K562 (cell line): ENCODE data around the gene LMNB1. TPM values are rescaled to one million over a fixed set of nuclear protein-coding genes. Genes with fewer than 3 reads are reported as not detected.

Source experiments
- KDM1A ChIP-seq, 2 experiments: fragments of 450-650 bp; IDR thresholded peaks; 2 replicates each; pipeline ENCODE4 v1.6.1; 2016; ENCODE audit warnings: mild to moderate bottlenecking in 2 of 2
- MTF1 ChIP-seq: fragments of 250-450 bp; sonication (Bioruptor Pico); IDR thresholded peaks from 2 replicates; pipeline ENCODE4 v1.9.0; 2021; ENCODE audit warnings: moderate library complexity, mild to moderate bottlenecking, inconsistent platforms, borderline replicate concordance
- NR1H2 ChIP-seq: sonication (generic); formaldehyde crosslinking; IDR thresholded peaks from 2 replicates; pipeline ENCODE4 v1.4.0; 2020; ENCODE audit warnings: mild to moderate bottlenecking, missing genetic modification reagents
- RBM14 ChIP-seq: fragments of 200-400 bp; formaldehyde crosslinking; IDR thresholded peaks from 2 replicates; pipeline ENCODE4 v1.6.1; 2018; ENCODE audit warnings: low read depth, mild to moderate bottlenecking, low read length, moderate library complexity, borderline replicate concordance; ENCODE audit not compliant: insufficient read depth
- SAFB ChIP-seq: fragments of 200-400 bp; formaldehyde crosslinking; IDR thresholded peaks from 2 replicates; pipeline ENCODE4 v1.6.1; 2017; ENCODE audit warnings: low read depth, low read length, borderline replicate concordance
- SMAD2 ChIP-seq: fragments of 150-350 bp; IDR thresholded peaks from 2 replicates; pipeline ENCODE4 v1.6.1; 2014; ENCODE audit warnings: low read depth, mild to moderate bottlenecking, low read length
- SOX6 ChIP-seq: fragments of 450-650 bp; IDR thresholded peaks from 2 replicates; pipeline ENCODE4 v1.6.1; 2014; ENCODE audit warnings: mild to moderate bottlenecking
- SREBF1 ChIP-seq: fragments of 150-350 bp; IDR thresholded peaks from 2 replicates; pipeline ENCODE4 v1.6.1; 2014; ENCODE audit warnings: antibody characterized with exemption, low read depth, low read length, borderline replicate concordance
- STAT5A ChIP-seq: IDR thresholded peaks from 2 replicates; pipeline ENCODE4 v1.6.1; 2012; ENCODE audit warnings: low read length, inconsistent platforms, borderline replicate concordance
- TCF7 ChIP-seq: sonication (generic); IDR thresholded peaks from 2 replicates; pipeline ENCODE4 v1.6.1; 2016; ENCODE audit warnings: antibody characterized with exemption, borderline replicate concordance
- ZNF23 ChIP-seq: fragments of 250-450 bp; sonication (Bioruptor Pico); IDR thresholded peaks from 2 replicates; pipeline ENCODE4 v1.4.0; 2020; ENCODE audit warnings: mild to moderate bottlenecking
- ZNF24 ChIP-seq: fragments of 450-650 bp; IDR thresholded peaks from 2 replicates; pipeline ENCODE4 v1.6.1; 2016
- polyA plus RNA-seq, 8 experiments: library from polyadenylated mRNA; depleted of rRNA in 4 of 8; stranded (reverse) in 5 of 8; unstranded in 3 of 8; fragments of >200 nt; fragmentation: Nextera tagmentation in 2 of 8; fragmentation: Illumina TruSeq in 1 of 8; extraction: Ambion mirVana in 2 of 8; extraction: Trizol in 1 of 8; gene quantifications; 2 replicates each; pipeline versions ENCODE4 v1.2.1 to v1.2.3, GENCODE V29; 2011 to 2014; ENCODE audit warnings: inconsistent platforms in 1 of 8, missing spikeins in 1 of 8
- total RNA-seq, 7 experiments: library from RNA; depleted of rRNA in 6 of 7; stranded (reverse); fragments of >200 nt in 6 of 7; fragmentation: Illumina TruSeq in 2 of 7; extraction: Trizol in 2 of 7; gene quantifications; 2 replicates each; pipeline versions ENCODE4 v1.2.1 to v1.2.3, GENCODE V29; 2011 to 2021; ENCODE audit warnings: low replicate concordance in 1 of 7
- TF ChIP-seq, protein P1 (sequence below), 3 experiments: IDR thresholded peaks in 2 of 3; conservative IDR thresholded peaks in 1 of 3; 2 replicates each; pipeline ENCODE4 v1.5.1; 2011 to 2012; ENCODE audit warnings: low read length in 3 of 3, mild to moderate bottlenecking in 3 of 3, control low read depth in 2 of 3, improper control_type of control experiment in 1 of 3, inconsistent platforms in 1 of 3, low read depth in 1 of 3, mixed read lengths in 1 of 3, moderate library complexity in 1 of 3; ENCODE audit not compliant: insufficient read depth in 2 of 3
- TF ChIP-seq, protein P2 (sequence below): sonication (generic); formaldehyde crosslinking; IDR thresholded peaks from 2 replicates; pipeline ENCODE4 v1.8.1; 2023; ENCODE audit warnings: mild to moderate bottlenecking, missing genetic modification reagents
- TF ChIP-seq, protein P3 (sequence below): sonication (generic); formaldehyde crosslinking; IDR thresholded peaks from 2 replicates; pipeline ENCODE4 v1.8.0; 2023; ENCODE audit warnings: mild to moderate bottlenecking, missing genetic modification reagents
- TF ChIP-seq, protein P4 (sequence below): sonication (generic); formaldehyde crosslinking; IDR thresholded peaks from 2 replicates; pipeline ENCODE4 v1.8.0; 2022; ENCODE audit warnings: missing genetic modification reagents, mild to moderate bottlenecking, borderline replicate concordance
- TF ChIP-seq, protein P5 (sequence below): fragments of 250-450 bp; sonication (Bioruptor Pico); IDR thresholded peaks from 2 replicates; pipeline ENCODE4 v1.5.0; 2021
- TF ChIP-seq, protein P6 (sequence below): fragments of 250-450 bp; sonication (Bioruptor Pico); IDR thresholded peaks from 2 replicates; pipeline ENCODE4 v1.5.0; 2021; ENCODE audit warnings: mild to moderate bottlenecking, borderline replicate concordance

The LMNB1 gene
- total and polyA plus RNA-seq, 9 of the 15 experiments (the other 6 are each of a cell fraction or from before 2014, with no cell fraction given), result 2.8 to 190 (median 131) TPM

DNA sequence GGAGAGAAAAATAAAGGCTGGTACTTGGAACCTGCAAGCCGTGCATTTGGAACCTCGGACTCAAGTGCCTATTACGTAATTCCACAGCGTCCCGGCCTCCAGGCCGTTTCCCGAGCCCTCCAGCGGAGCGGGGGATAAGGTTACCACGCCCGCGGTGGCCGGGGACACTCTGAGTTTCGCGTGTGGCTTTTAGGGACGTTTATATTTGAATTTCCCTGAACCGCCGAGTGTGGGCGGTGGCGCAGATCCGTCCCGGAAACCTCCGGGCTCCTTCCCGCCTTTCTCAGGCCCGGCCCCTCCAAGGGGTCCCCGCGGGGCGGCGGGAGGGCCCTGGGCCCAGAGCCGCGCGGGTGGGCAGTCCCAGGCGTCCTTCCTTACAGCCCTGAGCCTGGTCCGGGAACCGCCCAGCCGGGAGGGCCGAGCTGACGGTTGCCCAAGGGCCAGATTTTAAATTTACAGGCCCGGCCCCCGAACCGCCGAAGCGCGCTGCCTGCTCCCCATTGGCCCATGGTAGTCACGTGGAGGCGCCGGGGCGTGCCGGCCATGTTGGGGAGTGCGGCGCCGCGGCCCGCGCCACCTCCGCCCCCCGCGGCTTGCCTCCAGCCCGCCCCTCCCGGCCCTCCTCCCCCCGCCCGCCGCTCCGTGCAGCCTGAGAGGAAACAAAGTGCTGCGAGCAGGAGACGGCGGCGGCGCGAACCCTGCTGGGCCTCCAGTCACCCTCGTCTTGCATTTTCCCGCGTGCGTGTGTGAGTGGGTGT is at the start of gene LMNB1 (continued):
- TF ChIP-seq, protein P1, sequence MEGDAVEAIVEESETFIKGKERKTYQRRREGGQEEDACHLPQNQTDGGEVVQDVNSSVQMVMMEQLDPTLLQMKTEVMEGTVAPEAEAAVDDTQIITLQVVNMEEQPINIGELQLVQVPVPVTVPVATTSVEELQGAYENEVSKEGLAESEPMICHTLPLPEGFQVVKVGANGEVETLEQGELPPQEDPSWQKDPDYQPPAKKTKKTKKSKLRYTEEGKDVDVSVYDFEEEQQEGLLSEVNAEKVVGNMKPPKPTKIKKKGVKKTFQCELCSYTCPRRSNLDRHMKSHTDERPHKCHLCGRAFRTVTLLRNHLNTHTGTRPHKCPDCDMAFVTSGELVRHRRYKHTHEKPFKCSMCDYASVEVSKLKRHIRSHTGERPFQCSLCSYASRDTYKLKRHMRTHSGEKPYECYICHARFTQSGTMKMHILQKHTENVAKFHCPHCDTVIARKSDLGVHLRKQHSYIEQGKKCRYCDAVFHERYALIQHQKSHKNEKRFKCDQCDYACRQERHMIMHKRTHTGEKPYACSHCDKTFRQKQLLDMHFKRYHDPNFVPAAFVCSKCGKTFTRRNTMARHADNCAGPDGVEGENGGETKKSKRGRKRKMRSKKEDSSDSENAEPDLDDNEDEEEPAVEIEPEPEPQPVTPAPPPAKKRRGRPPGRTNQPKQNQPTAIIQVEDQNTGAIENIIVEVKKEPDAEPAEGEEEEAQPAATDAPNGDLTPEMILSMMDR (IDR thresholded peaks at IDR 0.05 in 2 of 3, conservative IDR thresholded peaks at IDR 0.05 in 1 of 3; ENCODE audit: insufficient read depth in 2 of 3, low read depth in 1 of 3, low read length in 3 of 3), result no peak
- TF ChIP-seq NR1H2, result no peak
- no peak for TF ChIP-seq SMAD2
- TF ChIP-seq MTF1 (CRISPR knock-in tag), result no peak
- TF ChIP-seq ZNF23 (CRISPR knock-in tag), result no peak
- TF ChIP-seq, protein P2, sequence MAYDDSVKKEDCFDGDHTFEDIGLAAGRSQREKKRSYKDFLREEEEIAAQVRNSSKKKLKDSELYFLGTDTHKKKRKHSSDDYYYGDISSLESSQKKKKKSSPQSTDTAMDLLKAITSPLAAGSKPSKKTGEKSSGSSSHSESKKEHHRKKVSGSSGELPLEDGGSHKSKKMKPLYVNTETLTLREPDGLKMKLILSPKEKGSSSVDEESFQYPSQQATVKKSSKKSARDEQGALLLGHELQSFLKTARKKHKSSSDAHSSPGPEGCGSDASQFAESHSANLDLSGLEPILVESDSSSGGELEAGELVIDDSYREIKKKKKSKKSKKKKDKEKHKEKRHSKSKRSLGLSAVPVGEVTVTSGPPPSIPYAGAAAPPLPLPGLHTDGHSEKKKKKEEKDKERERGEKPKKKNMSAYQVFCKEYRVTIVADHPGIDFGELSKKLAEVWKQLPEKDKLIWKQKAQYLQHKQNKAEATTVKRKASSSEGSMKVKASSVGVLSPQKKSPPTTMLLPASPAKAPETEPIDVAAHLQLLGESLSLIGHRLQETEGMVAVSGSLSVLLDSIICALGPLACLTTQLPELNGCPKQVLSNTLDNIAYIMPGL (CRISPR knock-in tag), result no peak
- TF ChIP-seq, protein P3, sequence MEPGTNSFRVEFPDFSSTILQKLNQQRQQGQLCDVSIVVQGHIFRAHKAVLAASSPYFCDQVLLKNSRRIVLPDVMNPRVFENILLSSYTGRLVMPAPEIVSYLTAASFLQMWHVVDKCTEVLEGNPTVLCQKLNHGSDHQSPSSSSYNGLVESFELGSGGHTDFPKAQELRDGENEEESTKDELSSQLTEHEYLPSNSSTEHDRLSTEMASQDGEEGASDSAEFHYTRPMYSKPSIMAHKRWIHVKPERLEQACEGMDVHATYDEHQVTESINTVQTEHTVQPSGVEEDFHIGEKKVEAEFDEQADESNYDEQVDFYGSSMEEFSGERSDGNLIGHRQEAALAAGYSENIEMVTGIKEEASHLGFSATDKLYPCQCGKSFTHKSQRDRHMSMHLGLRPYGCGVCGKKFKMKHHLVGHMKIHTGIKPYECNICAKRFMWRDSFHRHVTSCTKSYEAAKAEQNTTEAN (CRISPR knock-in tag), result no peak
- TF ChIP-seq, protein P4, sequence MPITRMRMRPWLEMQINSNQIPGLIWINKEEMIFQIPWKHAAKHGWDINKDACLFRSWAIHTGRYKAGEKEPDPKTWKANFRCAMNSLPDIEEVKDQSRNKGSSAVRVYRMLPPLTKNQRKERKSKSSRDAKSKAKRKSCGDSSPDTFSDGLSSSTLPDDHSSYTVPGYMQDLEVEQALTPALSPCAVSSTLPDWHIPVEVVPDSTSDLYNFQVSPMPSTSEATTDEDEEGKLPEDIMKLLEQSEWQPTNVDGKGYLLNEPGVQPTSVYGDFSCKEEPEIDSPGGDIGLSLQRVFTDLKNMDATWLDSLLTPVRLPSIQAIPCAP (CRISPR knock-in tag), result peak; percentile 43; the same call in 1 of the 2 replicates
- TF ChIP-seq SOX6, result peak; percentile 61; the same call in 1 of the 2 replicates
- no peak for TF ChIP-seq SREBF1
- no peak for TF ChIP-seq RBM14
- TF ChIP-seq TCF7, result no peak
- peak; percentile 71; the same call in 1 of the 2 replicates for TF ChIP-seq SAFB
- peak; percentile 17; the same call in 1 of the 2 replicates for TF ChIP-seq STAT5A
- TF ChIP-seq ZNF24, result no peak
- TF ChIP-seq, protein P5, sequence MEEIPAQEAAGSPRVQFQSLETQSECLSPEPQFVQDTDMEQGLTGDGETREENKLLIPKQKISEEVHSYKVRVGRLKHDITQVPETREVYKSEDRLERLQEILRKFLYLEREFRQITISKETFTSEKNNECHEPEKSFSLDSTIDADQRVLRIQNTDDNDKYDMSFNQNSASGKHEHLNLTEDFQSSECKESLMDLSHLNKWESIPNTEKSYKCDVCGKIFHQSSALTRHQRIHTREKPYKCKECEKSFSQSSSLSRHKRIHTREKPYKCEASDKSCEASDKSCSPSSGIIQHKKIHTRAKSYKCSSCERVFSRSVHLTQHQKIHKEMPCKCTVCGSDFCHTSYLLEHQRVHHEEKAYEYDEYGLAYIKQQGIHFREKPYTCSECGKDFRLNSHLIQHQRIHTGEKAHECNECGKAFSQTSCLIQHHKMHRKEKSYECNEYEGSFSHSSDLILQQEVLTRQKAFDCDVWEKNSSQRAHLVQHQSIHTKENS (CRISPR knock-in tag), result no peak
- TF ChIP-seq, protein P6, sequence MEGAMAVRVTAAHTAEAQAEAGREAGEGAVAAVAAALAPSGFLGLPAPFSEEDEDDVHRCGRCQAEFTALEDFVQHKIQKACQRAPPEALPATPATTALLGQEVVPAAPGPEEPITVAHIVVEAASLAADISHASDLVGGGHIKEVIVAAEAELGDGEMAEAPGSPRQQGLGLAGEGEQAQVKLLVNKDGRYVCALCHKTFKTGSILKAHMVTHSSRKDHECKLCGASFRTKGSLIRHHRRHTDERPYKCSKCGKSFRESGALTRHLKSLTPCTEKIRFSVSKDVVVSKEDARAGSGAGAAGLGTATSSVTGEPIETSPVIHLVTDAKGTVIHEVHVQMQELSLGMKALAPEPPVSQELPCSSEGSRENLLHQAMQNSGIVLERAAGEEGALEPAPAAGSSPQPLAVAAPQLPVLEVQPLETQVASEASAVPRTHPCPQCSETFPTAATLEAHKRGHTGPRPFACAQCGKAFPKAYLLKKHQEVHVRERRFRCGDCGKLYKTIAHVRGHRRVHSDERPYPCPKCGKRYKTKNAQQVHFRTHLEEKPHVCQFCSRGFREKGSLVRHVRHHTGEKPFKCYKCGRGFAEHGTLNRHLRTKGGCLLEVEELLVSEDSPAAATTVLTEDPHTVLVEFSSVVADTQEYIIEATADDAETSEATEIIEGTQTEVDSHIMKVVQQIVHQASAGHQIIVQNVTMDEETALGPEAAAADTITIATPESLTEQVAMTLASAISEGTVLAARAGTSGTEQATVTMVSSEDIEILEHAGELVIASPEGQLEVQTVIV (CRISPR knock-in tag), result no peak
- TF ChIP-seq KDM1A (IDR thresholded peaks at IDR 0.05), result peak; percentile 59 to 69
